IMR-90 (cell line): ENCODE results near the gene SECTM1. TPM values are rescaled to one million over a fixed set of nuclear protein-coding genes. Genes with fewer than 3 reads are reported as not detected.

ENCODE experiments used
- CEBPB ChIP-seq: IDR thresholded peaks from 2 replicates; pipeline ENCODE4 v1.6.1; 2012; ENCODE audit warnings: low read depth, low read length, improper control_type of control experiment
- CHD1 ChIP-seq: IDR thresholded peaks from 2 replicates; pipeline ENCODE4 v1.6.1; 2012; ENCODE audit warnings: low read depth, low read length, improper control_type of control experiment
- MAFK ChIP-seq: IDR thresholded peaks from 2 replicates; pipeline ENCODE4 v1.6.1; 2012; ENCODE audit warnings: low read depth, low read length, improper control_type of control experiment
- SMC3 ChIP-seq: fragments of 150-350 bp; IDR thresholded peaks from 2 replicates; pipeline ENCODE4 v1.6.1; 2016; ENCODE audit warnings: low read depth, mild to moderate bottlenecking, antibody characterized with exemption, low read length, moderate library complexity
- polyA plus RNA-seq, 3 experiments: library from polyadenylated mRNA; depleted of rRNA; stranded (reverse); fragments of >200 nt; gene quantifications; 2 replicates each; pipeline ENCODE4 v1.2.3, GENCODE V29; 2012; ENCODE audit warnings: low replicate concordance in 1 of 3
- total RNA-seq: library from RNA; depleted of rRNA; stranded (reverse); fragments of >200 nt; gene quantifications from 2 replicates; pipeline ENCODE4 v1.2.3, GENCODE V29; 2012
- TF ChIP-seq, protein P1 (sequence below): conservative IDR thresholded peaks from 2 replicates; pipeline ENCODE4 v1.5.1; 2012; ENCODE audit warnings: mild to moderate bottlenecking, low read depth, low read length, improper control_type of control experiment

The SECTM1 gene
- total and polyA plus RNA-seq, 2 of the 4 experiments (the other 2 are of a cell fraction): 2.3 to 4.4 TPM

- TF ChIP-seq, protein P1, sequence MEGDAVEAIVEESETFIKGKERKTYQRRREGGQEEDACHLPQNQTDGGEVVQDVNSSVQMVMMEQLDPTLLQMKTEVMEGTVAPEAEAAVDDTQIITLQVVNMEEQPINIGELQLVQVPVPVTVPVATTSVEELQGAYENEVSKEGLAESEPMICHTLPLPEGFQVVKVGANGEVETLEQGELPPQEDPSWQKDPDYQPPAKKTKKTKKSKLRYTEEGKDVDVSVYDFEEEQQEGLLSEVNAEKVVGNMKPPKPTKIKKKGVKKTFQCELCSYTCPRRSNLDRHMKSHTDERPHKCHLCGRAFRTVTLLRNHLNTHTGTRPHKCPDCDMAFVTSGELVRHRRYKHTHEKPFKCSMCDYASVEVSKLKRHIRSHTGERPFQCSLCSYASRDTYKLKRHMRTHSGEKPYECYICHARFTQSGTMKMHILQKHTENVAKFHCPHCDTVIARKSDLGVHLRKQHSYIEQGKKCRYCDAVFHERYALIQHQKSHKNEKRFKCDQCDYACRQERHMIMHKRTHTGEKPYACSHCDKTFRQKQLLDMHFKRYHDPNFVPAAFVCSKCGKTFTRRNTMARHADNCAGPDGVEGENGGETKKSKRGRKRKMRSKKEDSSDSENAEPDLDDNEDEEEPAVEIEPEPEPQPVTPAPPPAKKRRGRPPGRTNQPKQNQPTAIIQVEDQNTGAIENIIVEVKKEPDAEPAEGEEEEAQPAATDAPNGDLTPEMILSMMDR: no peak
- no peak for TF ChIP-seq CHD1
- TF ChIP-seq SMC3: no peak
- no peak for TF ChIP-seq CEBPB
- no peak for TF ChIP-seq MAFK
Measured at GRCh38 chr17:82351254-82351712, 17.7 kb upstream of the SECTM1 start (continued).
